K562 (cell line): ENCODE data around the gene FMN2. TPM values are rescaled to one million over a fixed set of nuclear protein-coding genes. Genes with fewer than 3 reads are reported as not detected.

Experiments
- ATAC-seq: fragments of 200-7000 bp; cut with Tn5 transposase; 3 replicates; pipeline ENCODE4 v1.9.1; 2020; ENCODE audit warnings: moderate library complexity
- BruUV-seq: library from RNA; stranded (reverse); fragments of 400-500 nt; replicated peaks from 2 replicates; lab custom pipeline; 2021; lab: Mats Ljungman, UMichigan
- CTCF ChIA-PET: fragments of 300-600 bp; formaldehyde crosslinking; extraction: SDS; loops from one replicate; lab custom pipeline; 2021; ENCODE audit warnings: low intra/inter-chr PET ratio; lab: Yijun Ruan, JAX
- POLR2A ChIA-PET: fragments of 300-600, 350-650 bp; sonication (Branson Sonifier 250); formaldehyde crosslinking; extraction: SDS; loops from one replicate; lab custom pipeline; 2021; ENCODE audit warnings: antibody characterized with exemption, inconsistent platforms; lab: Yijun Ruan, JAX
- DNase-seq, 4 experiments: peaks; one replicate each; pipeline versions ENCODE4 v3.0.0 to v3.0.0-alpha.2; 2011 to 2018; ENCODE audit warnings: low spot score in 3 of 4, mixed read lengths in 3 of 4; ENCODE audit errors: extremely low read depth in 1 of 4
- FAIRE-seq: peaks from 2 replicates; lab custom pipeline; 2011; peaks lifted over from hg19 to GRCh38; lab: Jason Lieb, UNC
- H2AFZ ChIP-seq: 2 replicates; pipeline ENCODE4 v1.6.0; 2011; ENCODE audit warnings: low read depth, low read length, control low read depth, inconsistent platforms
- H3K27ac ChIP-seq: fragments of 200-600 bp; 3 replicates; pipeline ENCODE4 v1.8.0; 2011; ENCODE audit warnings: low read depth, mild to moderate bottlenecking, control low read depth, inconsistent platforms, low read length, moderate library complexity, mixed read lengths; ENCODE audit errors: extremely low read depth
- H3K27me3 ChIP-seq, 2 experiments: fragments of 300-600 bp in 1 of 2; 2 replicates in 1 of 2; 3 replicates in 1 of 2; pipeline versions ENCODE4 v1.6.0 to v1.8.0; 2011; ENCODE audit warnings: inconsistent platforms in 2 of 2, low read length in 2 of 2, mild to moderate bottlenecking in 1 of 2, mixed read lengths in 1 of 2, moderate library complexity in 1 of 2; ENCODE audit not compliant: control insufficient read depth in 2 of 2, insufficient read depth in 2 of 2
- H3K36me3 ChIP-seq: fragments of 300-600 bp; 3 replicates; pipeline ENCODE4 v1.8.0; 2011; ENCODE audit warnings: mild to moderate bottlenecking, low read length, inconsistent platforms; ENCODE audit not compliant: control insufficient read depth, insufficient read depth
- H3K4me1 ChIP-seq, 2 experiments: fragments of 200-600 bp in 1 of 2; replicated peaks in 1 of 2; 2 replicates in 1 of 2; 3 replicates in 1 of 2; pipeline versions ENCODE4 v1.5.1 to v1.8.0; 2011; ENCODE audit warnings: inconsistent platforms in 2 of 2, low read length in 2 of 2, mild to moderate bottlenecking in 1 of 2, mixed read lengths in 1 of 2, moderate library complexity in 1 of 2; ENCODE audit not compliant: control insufficient read depth in 2 of 2, insufficient read depth in 2 of 2
- H3K4me2 ChIP-seq: 2 replicates; pipeline ENCODE4 v1.6.1; 2011; ENCODE audit warnings: low read length, control low read depth, inconsistent platforms, mixed read lengths; ENCODE audit not compliant: insufficient read depth
- H3K4me3 ChIP-seq: fragments of 200-600 bp; sonication (generic), shearing (Covaris generic); 2 replicates; pipeline ENCODE4 v1.5.1; 2016; ENCODE audit warnings: control low read depth, inconsistent platforms
- H3K79me2 ChIP-seq: fragments of 200-600 bp; 3 replicates; pipeline ENCODE4 v1.8.0; 2011; ENCODE audit warnings: low read length, inconsistent platforms; ENCODE audit not compliant: control insufficient read depth, insufficient read depth
- H3K9ac ChIP-seq, 2 experiments: 2 replicates each; pipeline versions ENCODE4 v1.6.0 to v1.6.1; 2011; ENCODE audit warnings: low read depth in 2 of 2, low read length in 2 of 2, control low read depth in 1 of 2, inconsistent platforms in 1 of 2, mild to moderate bottlenecking in 1 of 2, mixed read lengths in 1 of 2; ENCODE audit not compliant: insufficient read depth in 1 of 2
- H3K9me1 ChIP-seq: one replicate; pipeline ENCODE4 v1.6.0; 2011; ENCODE audit warnings: inconsistent platforms, mild to moderate bottlenecking, low read length, moderate library complexity; ENCODE audit not compliant: control insufficient read depth, insufficient read depth
- H3K9me3 ChIP-seq: replicated peaks from 2 replicates; pipeline ENCODE4 v1.5.1; 2011; ENCODE audit warnings: low read depth, low read length, inconsistent platforms; ENCODE audit not compliant: control insufficient read depth, insufficient read depth
- H4K20me1 ChIP-seq: replicated peaks from 2 replicates; pipeline ENCODE4 v1.6.1; 2011; ENCODE audit warnings: low read length, inconsistent platforms, mixed read lengths; ENCODE audit not compliant: control insufficient read depth, insufficient read depth
- ATF2 ChIP-seq: sonication (generic); formaldehyde crosslinking; IDR thresholded peaks from 2 replicates; pipeline ENCODE4 v1.8.1; 2022; ENCODE audit warnings: missing genetic modification reagents
- BRF2 ChIP-seq: IDR thresholded peaks from 3 replicates; pipeline ENCODE4 v1.6.1; 2011; ENCODE audit warnings: borderline replicate concordance, mild to moderate bottlenecking; ENCODE audit not compliant: insufficient read length, insufficient read depth
- CCAR2 ChIP-seq: fragments of 200-400 bp; formaldehyde crosslinking; IDR thresholded peaks from 2 replicates; pipeline ENCODE4 v1.6.1; 2017; ENCODE audit warnings: mild to moderate bottlenecking, low read depth, low read length
- CEBPB ChIP-seq: fragments of 450-650 bp; IDR thresholded peaks from 2 replicates; pipeline ENCODE4 v1.6.1; 2016; ENCODE audit warnings: missing genetic modification characterization, missing compliant biosample characterization
- EP400 ChIP-seq: fragments of 450-650 bp; IDR thresholded peaks from 2 replicates; pipeline ENCODE4 v1.6.1; 2017; ENCODE audit warnings: antibody characterized with exemption, mild to moderate bottlenecking, moderate library complexity
- MEIS2 ChIP-seq: fragments of 450-650 bp; IDR thresholded peaks from 2 replicates; pipeline ENCODE4 v1.6.1; 2014; ENCODE audit warnings: mild to moderate bottlenecking; ENCODE audit not compliant: partially characterized antibody
- STAG1 ChIP-seq: sonication (generic); formaldehyde crosslinking; IDR thresholded peaks from 2 replicates; pipeline ENCODE4 v1.5.0; 2020; ENCODE audit warnings: missing genetic modification reagents, borderline replicate concordance
- TBP ChIP-seq: optimal IDR thresholded peaks from 2 replicates; pipeline ENCODE3; 2011; ENCODE audit warnings: low read depth, low read length, improper control_type of control experiment
- TFAM ChIP-seq: fragments of 250-450 bp; sonication (Bioruptor Pico); conservative IDR thresholded peaks from 2 replicates; pipeline ENCODE4 v1.5.0; 2021; ENCODE audit warnings: mild to moderate bottlenecking, moderate library complexity
- ZBTB11 ChIP-seq, 3 experiments: fragments of 200-800 bp in 1 of 3; fragments of 250-450 bp in 1 of 3; fragments of 450-650 bp in 1 of 3; sonication (Bioruptor Pico) in 1 of 3; sonication (Bioruptor generic) in 1 of 3; formaldehyde crosslinking in 1 of 3; IDR thresholded peaks; 2 replicates each; pipeline versions ENCODE4 v1.6.1 to v1.8.0; 2016 to 2022; ENCODE audit warnings: mild to moderate bottlenecking in 2 of 3, missing genetic modification characterization in 2 of 3, missing compliant biosample characterization in 1 of 3, moderate library complexity in 1 of 3
- ZNF124 ChIP-seq: sonication (generic); formaldehyde crosslinking; IDR thresholded peaks from 2 replicates; pipeline ENCODE4 v1.8.1; 2022; ENCODE audit warnings: missing genetic modification reagents
- ZNF165 ChIP-seq: fragments of 250-450 bp; sonication (Bioruptor Pico); IDR thresholded peaks from 2 replicates; pipeline ENCODE4 v1.4.0; 2020; ENCODE audit warnings: borderline replicate concordance
- WGBS: fragments of 100-300 bp; shearing (Covaris generic); methylation state at CpG from one replicate; pipeline ENCODE4 v1.1.6; 2016; ENCODE audit warnings: low coverage, mixed read lengths; ENCODE audit not compliant: insufficient coverage; ENCODE audit errors: missing lambda C conversion rate; 5-methylcytosine and 5-hydroxymethylcytosine counted together
- in situ Hi-C: fragments of 300-500 bp; cut with MboI; formaldehyde crosslinking; loops from 4 replicates; pipeline ENCODE4 v1.15.0; 2018; ENCODE audit warnings: inconsistent platforms, mixed read lengths
- intact Hi-C: fragments of 100-400 bp; cut with micrococcal nuclease; formaldehyde crosslinking; loops from 2 replicates; pipeline ENCODE4 v1.14.2; 2022
- polyA plus RNA-seq, 8 experiments: library from polyadenylated mRNA; depleted of rRNA in 4 of 8; stranded (reverse) in 5 of 8; unstranded in 3 of 8; fragments of >200 nt; fragmentation: Nextera tagmentation in 2 of 8; fragmentation: Illumina TruSeq in 1 of 8; extraction: Ambion mirVana in 2 of 8; extraction: Trizol in 1 of 8; gene quantifications; 2 replicates each; pipeline versions ENCODE4 v1.2.1 to v1.2.3, GENCODE V29; 2011 to 2014; ENCODE audit warnings: inconsistent platforms in 1 of 8, missing spikeins in 1 of 8
- total RNA-seq, 7 experiments: library from RNA; depleted of rRNA in 6 of 7; stranded (reverse); fragments of >200 nt in 6 of 7; fragmentation: Illumina TruSeq in 2 of 7; extraction: Trizol in 2 of 7; gene quantifications; 2 replicates each; pipeline versions ENCODE4 v1.2.1 to v1.2.3, GENCODE V29; 2011 to 2021; ENCODE audit warnings: low replicate concordance in 1 of 7

Gene FMN2
- total and polyA plus RNA-seq, 9 of the 15 experiments (the other 6 are each of a cell fraction or from before 2014, with no cell fraction given): 0.15 to 0.45 (median 0.16) TPM; not detected in 3

- DNase-seq (no peak), ATAC-seq (no peak), FAIRE-seq (no peak)
- no peak overlapping the region for H3K9ac ChIP-seq
- intact Hi-C loops: no loop called here
- H3K4me3 ChIP-seq: no peak overlapping the region
- no peak overlapping the region for H3K4me2 ChIP-seq
- POLR2A ChIA-PET: no interaction called here
- no peaks in the 10 kb centered on the region for H3K9me3 ChIP-seq
- in situ Hi-C loops: no loop called here
- no peak for TF ChIP-seq TBP
- no peak for TF ChIP-seq ATF2 (CRISPR knock-in tag)
- no peak for TF ChIP-seq ZBTB11 (CRISPR knock-in tag; IDR thresholded peaks at IDR 0.05)
- no peak for TF ChIP-seq BRF2
- TF ChIP-seq TFAM (CRISPR knock-in tag): no peak
- no peak for TF ChIP-seq STAG1 (CRISPR knock-in tag)
- no peak for TF ChIP-seq MEIS2
- TF ChIP-seq CCAR2: no peak
- no peak for TF ChIP-seq EP400
- no peak for TF ChIP-seq ZNF124 (CRISPR knock-in tag)
- no peak for TF ChIP-seq ZNF165 (CRISPR knock-in tag)
- no peak for TF ChIP-seq CEBPB (tag)
- CTCF ChIA-PET: no interaction called here
- no peak overlapping the region for H2AFZ ChIP-seq
- 3% methylated on average over 7 of the region's 7 CpGs for WGBS
- no peaks in the 10 kb centered on the region for H3K9me1 ChIP-seq
- H3K36me3 ChIP-seq: no peaks in the 10 kb centered on the region
- no TSS peak for BruUV-seq
- H3K27ac ChIP-seq: no peak overlapping the region
- no peaks in the 10 kb centered on the region for H3K4me1 ChIP-seq
- no peaks in the 10 kb centered on the region for H3K27me3 ChIP-seq
- no peaks in the 10 kb centered on the region for H3K79me2 ChIP-seq
- no peaks in the 10 kb centered on the region for H4K20me1 ChIP-seq
Measured at GRCh38 chr1:240101306-240101705, 9.6 kb downstream of the FMN2 start.
